Kidney (tissue), 14 donors: Measurements from ENCODE around the gene ZNF277. TPM values are rescaled to one million over a fixed set of nuclear protein-coding genes. Genes with fewer than 3 reads are reported as not detected.

Source experiments
- DNase-seq, 5 donors: peaks; one replicate each; pipeline ENCODE4 v3.0.0-alpha.2; 2013 to 2020
- FAIRE-seq: peaks from 2 replicates; lab custom pipeline; 2012; peaks lifted over from hg19 to GRCh38; lab: Jason Lieb, UNC
- H3K27ac ChIP-seq, 2 donors: one replicate each; pipeline ENCODE4 v1.7.0; 2013; ENCODE audit warnings: low read depth in 2 of 2, low read length in 2 of 2, inconsistent platforms in 1 of 2
- H3K27me3 ChIP-seq: one replicate; pipeline ENCODE4 v1.7.1; 2013; ENCODE audit warnings: low read length, inconsistent platforms; ENCODE audit not compliant: control insufficient read depth, insufficient read depth
- H3K36me3 ChIP-seq, 3 donors: one replicate each; pipeline versions ENCODE4 v1.7.0 to v1.7.1; 2013; ENCODE audit warnings: low read length in 3 of 3, control low read depth in 1 of 3, inconsistent platforms in 1 of 3; ENCODE audit not compliant: insufficient read depth in 3 of 3, control insufficient read depth in 2 of 3
- H3K4me1 ChIP-seq, 3 donors: one replicate each; pipeline versions ENCODE4 v1.7.0 to v1.7.1; 2013; ENCODE audit warnings: low read length in 3 of 3, inconsistent platforms in 1 of 3, low read depth in 1 of 3; ENCODE audit not compliant: control insufficient read depth in 2 of 3, insufficient read depth in 2 of 3
- H3K4me3 ChIP-seq, 3 donors: one replicate each; pipeline versions ENCODE4 v1.7.0 to v1.8.1; 2013; ENCODE audit warnings: low read length in 3 of 3, control low read depth in 1 of 3, inconsistent platforms in 1 of 3
- H3K9ac ChIP-seq, 3 donors: one replicate each; pipeline versions ENCODE4 v1.7.0 to v1.7.1; 2013; ENCODE audit warnings: low read length in 3 of 3, control low read depth in 1 of 3, inconsistent platforms in 1 of 3
- H3K9me3 ChIP-seq, 3 donors: one replicate each; pipeline versions ENCODE4 v1.7.0 to v1.7.1; 2013; ENCODE audit warnings: low read length in 3 of 3, control low read depth in 1 of 3, inconsistent platforms in 1 of 3; ENCODE audit not compliant: control insufficient read depth in 2 of 3, insufficient read depth in 1 of 3
- CTCF ChIP-seq: IDR thresholded peaks from 3 replicates; pipeline ENCODE4 v1.5.1; 2012; ENCODE audit warnings: mild to moderate bottlenecking, moderate library complexity, borderline replicate concordance; ENCODE audit not compliant: insufficient read depth; ENCODE audit errors: extremely low read depth
- intact Hi-C: fragments of 100-400 bp; cut with DNase I; formaldehyde crosslinking; loops from one replicate; pipeline ENCODE4 v1.11.1; 2022
- polyA plus RNA-seq: library from polyadenylated mRNA; stranded (reverse); fragments of 350-450 nt; fragmentation: Illumina TruSeq; extraction: RNeasy Lipid Tissue Mini Kit (QIAGEN cat#74804); gene quantifications from one replicate; pipeline ENCODE4 v1.2.3, GENCODE V29; 2014; ENCODE audit warnings: low read depth, low replicate concordance; ENCODE audit not compliant: insufficient read depth
- total RNA-seq: library from RNA; stranded (reverse); fragmentation: NEBNext Ultra II Directional; extraction: Animal tissue kit (Norgen Biotek cat#: 25700); gene quantifications from one replicate; pipeline ENCODE4 v1.2.1, GENCODE V29; 2021
- donor health status: control.
- donor health status: control.
- donor health status: control.
- donor health status: control.
- donor health status: control.
- donor health status: DM: yes; HTN: yes; CAD: no.
- donor health status: Normal renal cell carcinoma (clear cell type).

The ZNF277 gene
- total and polyA plus RNA-seq, 2 donors from 2014 or later: 18.7 to 25.0 TPM

- FAIRE-seq (no peak), DNase-seq (no peak)
- peaks cover 0 to 3% (median 0%) of the 10 kb centered on the region in 3 donors for H3K4me1 ChIP-seq
- no peak overlapping the region for H3K4me3 ChIP-seq
- intact Hi-C loops: no loop called here
- H3K9ac ChIP-seq: no peak overlapping the region
- H3K36me3 ChIP-seq: no peaks in the 10 kb centered on the region
- H3K9me3 ChIP-seq: no peaks in the 10 kb centered on the region
- H3K27me3 ChIP-seq: no peaks in the 10 kb centered on the region
- no peak overlapping the region for H3K27ac ChIP-seq
- no peak for TF ChIP-seq CTCF
Observed at GRCh38 chr7:112225006-112225405, 18.5 kb downstream of the ZNF277 start.

- Histone ChIP-seq H3K36me3 (no peaks in the 10 kb centered on the region), H3K27ac (no peak overlapping the region)
- no peak for DNase-seq
Observed at GRCh38 chr7:112226701-112227276, 20.3 kb downstream of the ZNF277 start.

GRCh38 chr7:112228632-112229031, 22.1 kb downstream of the ZNF277 start:
- intact Hi-C loops: no loop called here
- TF ChIP-seq CTCF: no peak
- FAIRE-seq (no peak), DNase-seq (no peak)
- H3K4me1 ChIP-seq: no peaks in the 10 kb centered on the region
- no peaks in the 10 kb centered on the region for H3K27me3 ChIP-seq
- no peak overlapping the region for H3K9ac ChIP-seq
- no peaks in the 10 kb centered on the region for H3K36me3 ChIP-seq
- no peaks in the 10 kb centered on the region for H3K9me3 ChIP-seq
- no peak overlapping the region for H3K4me3 ChIP-seq
- H3K27ac ChIP-seq: no peak overlapping the region

More at GRCh38 chr7:112226701-112227276, 20.3 kb downstream of the ZNF277 start:
- Histone ChIP-seq H3K9me3 (no peaks in the 10 kb centered on the region), H3K4me3 (no peak overlapping the region), H3K27me3 (no peaks in the 10 kb centered on the region), H3K9ac (no peak overlapping the region), H3K4me1 (peaks cover 0 to 3% (median 0%) of the 10 kb centered on the region in 3 donors)
- no peak for FAIRE-seq
- TF ChIP-seq CTCF: no peak
- intact Hi-C loops: no loop called here
